DND-41 (cell line): Measurements from ENCODE around the gene ATP1B1.

Experiments used
- ATAC-seq: fragments of 200-7000 bp; cut with Tn5 transposase; 3 replicates; pipeline ENCODE4 v1.9.1; 2021; ENCODE audit warnings: low read depth; ENCODE audit not compliant: insufficient read depth
- DNase-seq: peaks from one replicate; pipeline ENCODE4 v3.0.0-alpha.2; 2020
- H2AFZ ChIP-seq: 2 replicates; pipeline ENCODE4 v1.6.0; 2012; ENCODE audit warnings: low read depth, low read length
- H3K27ac ChIP-seq: 2 replicates; pipeline ENCODE4 v1.5.1; 2012; ENCODE audit warnings: low read length, inconsistent platforms
- H3K27me3 ChIP-seq: fragments of 200-600 bp; sonication (generic); 2 replicates; pipeline ENCODE4 v1.6.0; 2012; ENCODE audit warnings: low read length, mild to moderate bottlenecking, inconsistent platforms; ENCODE audit not compliant: insufficient read depth, poor library complexity
- H3K36me3 ChIP-seq: 2 replicates; pipeline ENCODE4 v1.5.1; 2012; ENCODE audit warnings: low read length, inconsistent platforms; ENCODE audit not compliant: insufficient read depth
- H3K4me1 ChIP-seq: 2 replicates; pipeline ENCODE4 v1.5.1; 2012; ENCODE audit warnings: mild to moderate bottlenecking, low read length; ENCODE audit not compliant: insufficient read depth
- H3K4me2 ChIP-seq: 2 replicates; pipeline ENCODE4 v1.6.0; 2012; ENCODE audit warnings: mild to moderate bottlenecking, moderate library complexity, low read length, inconsistent platforms; ENCODE audit not compliant: insufficient read depth
- H3K4me3 ChIP-seq, 2 experiments: fragments of 200-600 bp in 1 of 2; shearing (Covaris generic) in 1 of 2; 2 replicates each; pipeline ENCODE4 v1.5.1; 2012 to 2016; ENCODE audit warnings: inconsistent platforms in 2 of 2, low read length in 2 of 2, mild to moderate bottlenecking in 2 of 2, low read depth in 1 of 2, moderate library complexity in 1 of 2
- H3K79me2 ChIP-seq: 2 replicates; pipeline ENCODE4 v1.6.0; 2012; ENCODE audit warnings: low read length, inconsistent platforms; ENCODE audit not compliant: insufficient read depth
- H3K9ac ChIP-seq: 2 replicates; pipeline ENCODE4 v1.6.0; 2012; ENCODE audit warnings: low read depth, mild to moderate bottlenecking, inconsistent platforms, low read length, moderate library complexity
- H3K9me3 ChIP-seq: 2 replicates; pipeline ENCODE4 v1.5.1; 2012; ENCODE audit warnings: low read length, moderate library complexity, mild to moderate bottlenecking, inconsistent platforms; ENCODE audit not compliant: insufficient read depth, severe bottlenecking
- H4K20me1 ChIP-seq: 2 replicates; pipeline ENCODE4 v1.6.0; 2012; ENCODE audit warnings: low read length; ENCODE audit not compliant: insufficient read depth
- CTCF ChIP-seq: IDR thresholded peaks from 2 replicates; pipeline ENCODE4 v1.5.1; 2012; ENCODE audit warnings: borderline replicate concordance, low read length, moderate library complexity, mild to moderate bottlenecking; ENCODE audit not compliant: poor library complexity, severe bottlenecking; ENCODE audit errors: extremely low read depth
- EZH2 ChIP-seq: IDR thresholded peaks from 3 replicates; pipeline ENCODE4 v1.6.1; 2012; ENCODE audit warnings: borderline replicate concordance, low read depth, mild to moderate bottlenecking, moderate library complexity, low read length, inconsistent platforms; ENCODE audit not compliant: severe bottlenecking

ATP1B1 gene

GRCh38 chr1:169138866-169139670, 32.6 kb downstream of the ATP1B1 start:
- no peak overlapping the region for H3K9ac ChIP-seq
- no peaks in the 10 kb centered on the region for H3K27me3 ChIP-seq
- H3K79me2 ChIP-seq: no peaks in the 10 kb centered on the region
- H3K4me3 ChIP-seq: no peak overlapping the region
- H3K9me3 ChIP-seq: no peaks in the 10 kb centered on the region
- H4K20me1 ChIP-seq: no peaks in the 10 kb centered on the region
- H3K27ac ChIP-seq: no peak overlapping the region
- DNase-seq: no peak
- TF ChIP-seq EZH2 (no peak), CTCF (no peak)
- no peaks in the 10 kb centered on the region for H3K4me1 ChIP-seq
- no peak overlapping the region for H3K4me2 ChIP-seq
- no peak overlapping the region for H2AFZ ChIP-seq
- ATAC-seq: no peak
- no peaks in the 10 kb centered on the region for H3K36me3 ChIP-seq

GRCh38 chr1:169141356-169141755, 34.9 kb downstream of the ATP1B1 start:
- no peaks in the 10 kb centered on the region for H3K9me3 ChIP-seq
- H3K36me3 ChIP-seq: no peaks in the 10 kb centered on the region
- H3K79me2 ChIP-seq: no peaks in the 10 kb centered on the region
- DNase-seq: no peak
- TF ChIP-seq EZH2 (no peak), CTCF (no peak)
- no peak overlapping the region for H3K4me2 ChIP-seq
- H3K4me3 ChIP-seq: no peak overlapping the region
- no peak overlapping the region for H3K27ac ChIP-seq
- H3K9ac ChIP-seq: no peak overlapping the region
- no peaks in the 10 kb centered on the region for H3K27me3 ChIP-seq
- no peak overlapping the region for H2AFZ ChIP-seq
- no peaks in the 10 kb centered on the region for H4K20me1 ChIP-seq
- no peak for ATAC-seq
- H3K4me1 ChIP-seq: no peaks in the 10 kb centered on the region

GRCh38 chr1:169142129-169142528, 35.6 kb downstream of the ATP1B1 start:
- H3K27ac ChIP-seq: no peak overlapping the region
- H3K4me3 ChIP-seq: no peak overlapping the region
- H2AFZ ChIP-seq: no peak overlapping the region
- ATAC-seq (no peak), DNase-seq (no peak)
- H4K20me1 ChIP-seq: no peaks in the 10 kb centered on the region
- H3K9ac ChIP-seq: no peak overlapping the region
- H3K4me1 ChIP-seq: no peaks in the 10 kb centered on the region
- TF ChIP-seq CTCF (no peak), EZH2 (no peak)
- no peaks in the 10 kb centered on the region for H3K79me2 ChIP-seq
- no peak overlapping the region for H3K4me2 ChIP-seq
- H3K27me3 ChIP-seq: no peaks in the 10 kb centered on the region
- no peaks in the 10 kb centered on the region for H3K9me3 ChIP-seq
- no peaks in the 10 kb centered on the region for H3K36me3 ChIP-seq
